ENCODE results near the gene DLX5. TPM values are rescaled to one million over a fixed set of nuclear protein-coding genes. Genes with fewer than 3 reads are reported as not detected.

Gene DLX5
- total RNA-seq, 1 experiment from 2014 or later: not detected

- POLR2A ChIA-PET: interaction anchor here (0.6 kb wide), 1 partner anchor 12 kb away, joined by 5 read pairs; no protein-coding TSS in a partner anchor
- H3K4me1 ChIP-seq (ENCODE audit: control insufficient read depth, insufficient read depth, low read length): peaks cover 8% of the 10 kb centered on the region; the same call in 1 of the 2 replicates
- in situ Hi-C loops (cut with HindIII; ENCODE audit: low pct_unique_long_range_greater_than_20kb, low sequenced_read_pairs): no loop called here
Observed at GRCh38 chr7:97018126-97018601, 6.5 kb downstream of the DLX5 start.

More at GRCh38 chr7:97018126-97018601, 6.5 kb downstream of the DLX5 start:
- H3K36me3 ChIP-seq (ENCODE audit: control insufficient read depth, insufficient read depth, low read length): no peaks in the 10 kb centered on the region
- BruUV-seq (replicated peaks): no TSS peak
- intact Hi-C loops (cut with micrococcal nuclease; ENCODE audit: unreplicated experiment): no loop called here
- peaks cover 20% of the 10 kb centered on the region for H3K27me3 ChIP-seq (ENCODE audit: control insufficient read depth, insufficient read depth, low read length)
- no peaks in the 10 kb centered on the region for H3K9me3 ChIP-seq (ENCODE audit: control insufficient read depth, insufficient read depth, low read depth, low read length)
- no peak for DNase-seq (ENCODE audit: low read depth, low spot score)
- TF ChIP-seq REST (IDR thresholded peaks at IDR 0.05; ENCODE audit: insufficient read depth in 1 of 2, low read depth in 2 of 2, low read length in 1 of 2): no peak
- no peak for TF ChIP-seq SIN3A (IDR thresholded peaks at IDR 0.05; ENCODE audit: borderline replicate concordance, insufficient read depth, low read depth, low read length)
- no peak for TF ChIP-seq TCF7L2 (IDR thresholded peaks at IDR 0.05; ENCODE audit: low read depth, low read length)
- no peak for TF ChIP-seq POLR2AphosphoS5 (IDR thresholded peaks at IDR 0.05; ENCODE audit: low read depth, low read length)
- no peak for TF ChIP-seq CTCF (IDR thresholded peaks at IDR 0.05)
- ATAC-seq: no peak
- CTCF ChIA-PET: no interaction called here
- H3K4me3 ChIP-seq (ENCODE audit: low read depth in 2 of 2, low read length in 2 of 2): no peak overlapping the region
- no peak overlapping the region for H3K27ac ChIP-seq (ENCODE audit: low read length)

All from Panc1 (cell line).